Stomach (tissue), 9 donors: Measurements from ENCODE around the gene CCDC102B. TPM values are rescaled to one million over a fixed set of nuclear protein-coding genes. Genes with fewer than 3 reads are reported as not detected.
A peak's percentile ranks its signal among the peaks of the same experiment; 100 is the strongest.

ENCODE experiments used
- DNase-seq, 2 donors: peaks; one replicate each; pipeline versions ENCODE4 v3.0.0 to v3.0.0-alpha.2; 2013 to 2019
- H3K27ac ChIP-seq, 5 donors: fragments of 200-600 bp in 4 of 5; sonication (generic) in 4 of 5; one replicate each; pipeline ENCODE4 v1.5.1; 2013 to 2019; ENCODE audit warnings: mild to moderate bottlenecking in 1 of 5, moderate library complexity in 1 of 5
- H3K27me3 ChIP-seq, 3 donors: fragments of 200-600 bp; sonication (generic); one replicate each; pipeline ENCODE4 v1.5.1; 2017 to 2019; ENCODE audit warnings: mixed run types in 1 of 3
- H3K36me3 ChIP-seq, 4 donors: fragments of 200-600 bp; sonication (generic); 1 replicate in 3 of 4; 2 replicates in 1 of 4; pipeline ENCODE4 v1.5.1; 2016 to 2019
- H3K4me1 ChIP-seq, 4 donors: fragments of 200-600 bp; sonication (generic); one replicate each; pipeline ENCODE4 v1.5.1; 2016 to 2019
- H3K4me3 ChIP-seq, 4 donors: fragments of 200-600 bp; sonication (generic) in 3 of 4; one replicate each; pipeline ENCODE4 v1.5.1; 2016 to 2019; ENCODE audit warnings: mild to moderate bottlenecking in 1 of 4
- H3K9me3 ChIP-seq, 4 donors: fragments of 200-600 bp; sonication (generic); one replicate each; pipeline ENCODE4 v1.5.1; 2016 to 2019
- CTCF ChIP-seq, 7 experiments: fragments of 450-650 bp in 4 of 7; fragments of 200-600 bp in 3 of 7; sonication (generic) in 3 of 7; IDR thresholded peaks; one replicate each; pipeline ENCODE4 v1.5.1; 2016 to 2019; ENCODE audit warnings: antibody characterized with exemption in 7 of 7, control low read depth in 2 of 7, mild to moderate bottlenecking in 1 of 7
- EP300 ChIP-seq: sonication (generic); formaldehyde crosslinking; IDR thresholded peaks from one replicate; pipeline ENCODE4 v1.6.1; 2017; ENCODE audit warnings: antibody characterized with exemption
- POLR2A ChIP-seq, 4 donors: fragments of 450-650 bp; IDR thresholded peaks; one replicate each; pipeline ENCODE4 v1.6.1; 2016; ENCODE audit warnings: antibody characterized with exemption in 4 of 4, control low read depth in 2 of 4, mild to moderate bottlenecking in 1 of 4, moderate library complexity in 1 of 4
- POLR2AphosphoS5 ChIP-seq, 3 donors: sonication (generic); formaldehyde crosslinking; IDR thresholded peaks; one replicate each; pipeline ENCODE4 v1.6.1; 2016; ENCODE audit warnings: antibody characterized with exemption in 3 of 3
- WGBS, 5 donors: extraction: QIAGEN DNeasy Blood & Tissue Kit in 3 of 5; methylation state at CpG; one replicate each; pipeline versions ENCODE4 v1.1.5 to v1.1.7; 2013 to 2018; 5-methylcytosine and 5-hydroxymethylcytosine counted together
- intact Hi-C: fragments of 100-400 bp; cut with DNase I; formaldehyde crosslinking; loops from one replicate; pipeline ENCODE4 v1.15.1; 2023; ENCODE audit warnings: low total_unique reads
- polyA plus RNA-seq, 3 donors: library from polyadenylated mRNA; stranded (reverse); fragments of 200-250 nt; gene quantifications; one replicate each; pipeline ENCODE4 v1.2.3, GENCODE V29; 2013
- total RNA-seq, 5 donors: library from RNA; depleted of rRNA; stranded (reverse); fragments of >200 nt; gene quantifications; one replicate each; pipeline versions ENCODE4 v1.1.0 to v1.2.3, GENCODE V29; 2014 to 2016
- donor health status: healthy with polysubstance abuse.
- donor health status: Bipolar disorder and iron deficiency.
- donor health status: healthy.

The CCDC102B gene
- total and polyA plus RNA-seq, 8 donors: 1.0 to 66.1 (median 15.7) TPM

DNA sequence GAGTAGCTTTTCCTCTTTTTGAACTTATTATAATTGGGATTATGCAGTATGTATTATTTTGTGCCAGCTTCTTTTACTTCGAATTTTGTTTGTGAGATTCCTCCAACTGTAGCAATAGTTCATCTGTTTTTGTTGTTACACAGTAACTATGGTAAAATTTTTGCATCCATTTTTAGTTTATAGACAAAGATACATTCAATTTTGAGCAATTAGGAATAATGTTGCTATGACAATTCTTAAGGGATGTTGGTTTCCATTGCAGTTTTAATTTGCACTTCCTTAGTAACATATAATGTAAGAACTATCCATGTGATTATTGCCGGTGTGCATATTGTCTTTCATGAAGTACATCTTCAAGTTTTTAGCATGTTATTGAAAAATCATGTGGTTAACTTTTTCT, 20.7 kb downstream of the CCDC102B start:
- H3K27me3 ChIP-seq: no peaks in the 10 kb centered on the region
- intact Hi-C loops: no loop called here
- H3K4me1 ChIP-seq: peaks cover 0 to 6% (median 0%) of the 10 kb centered on the region in 4 donors
- no peak for TF ChIP-seq POLR2A (IDR thresholded peaks at IDR 0.05)
- no peak for TF ChIP-seq POLR2AphosphoS5 (IDR thresholded peaks at IDR 0.05)
- TF ChIP-seq CTCF (IDR thresholded peaks at IDR 0.05): no peak
- no peak for TF ChIP-seq EP300
- no peak for DNase-seq
- H3K27ac ChIP-seq: peak overlapping the region in 1 of 5 donors; percentile 23
- WGBS, 5 donors: 26 to 81% (median 46%) methylated on average over 2 of the region's 2 CpGs
- no peaks in the 10 kb centered on the region for H3K36me3 ChIP-seq
- H3K9me3 ChIP-seq: no peaks in the 10 kb centered on the region
- no peak overlapping the region for H3K4me3 ChIP-seq

DNA sequence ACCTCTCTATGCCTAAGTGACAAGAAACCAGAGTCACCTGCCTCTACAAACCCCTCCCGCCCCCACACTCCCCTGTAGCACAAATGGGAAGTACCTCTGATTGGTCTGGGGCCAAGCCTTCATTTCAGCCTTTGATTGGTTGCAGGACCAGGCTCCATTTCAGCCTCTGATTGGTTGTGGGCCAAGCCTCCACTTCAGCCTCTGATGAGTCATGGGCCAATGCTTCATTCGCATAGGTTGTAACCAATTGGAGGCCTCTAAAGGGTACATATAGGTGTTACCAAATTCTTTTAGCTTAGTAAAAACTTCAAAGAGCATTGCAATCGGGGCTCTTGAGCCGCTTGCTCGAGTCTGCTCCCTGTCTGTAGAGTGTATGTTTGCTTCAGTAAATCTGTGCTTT, 25.0 kb downstream of the CCDC102B start:
- peaks cover 0 to 6% (median 0%) of the 10 kb centered on the region in 4 donors for H3K4me1 ChIP-seq
- DNase-seq: no peak
- intact Hi-C loops: no loop called here
- H3K4me3 ChIP-seq: no peak overlapping the region
- no peaks in the 10 kb centered on the region for H3K27me3 ChIP-seq
- H3K9me3 ChIP-seq: no peaks in the 10 kb centered on the region
- H3K27ac ChIP-seq: no peak overlapping the region
- TF ChIP-seq CTCF (IDR thresholded peaks at IDR 0.05): no peak
- TF ChIP-seq EP300: no peak
- TF ChIP-seq POLR2AphosphoS5 (IDR thresholded peaks at IDR 0.05): no peak
- no peak for TF ChIP-seq POLR2A (IDR thresholded peaks at IDR 0.05)
- WGBS, 5 donors: 79 to 86% (median 84%) methylated on average over 5 of the region's 5 CpGs
- H3K36me3 ChIP-seq: no peaks in the 10 kb centered on the region

GRCh38 chr18:68826121-68826520, 28.2 kb downstream of the CCDC102B start:
- H3K9me3 ChIP-seq: no peaks in the 10 kb centered on the region
- H3K4me1 ChIP-seq: no peaks in the 10 kb centered on the region
- no peaks in the 10 kb centered on the region for H3K27me3 ChIP-seq
- no peak overlapping the region for H3K27ac ChIP-seq
- 58 to 69% (median 59%) methylated on average over 3 of the region's 3 CpGs for WGBS, 5 donors
- no peak for DNase-seq
- H3K4me3 ChIP-seq: no peak overlapping the region
- no peak for TF ChIP-seq CTCF (IDR thresholded peaks at IDR 0.05)
- no peak for TF ChIP-seq POLR2AphosphoS5 (IDR thresholded peaks at IDR 0.05)
- no peak for TF ChIP-seq POLR2A (IDR thresholded peaks at IDR 0.05)
- TF ChIP-seq EP300: no peak
- intact Hi-C loops: no loop called here
- no peaks in the 10 kb centered on the region for H3K36me3 ChIP-seq

DNA sequence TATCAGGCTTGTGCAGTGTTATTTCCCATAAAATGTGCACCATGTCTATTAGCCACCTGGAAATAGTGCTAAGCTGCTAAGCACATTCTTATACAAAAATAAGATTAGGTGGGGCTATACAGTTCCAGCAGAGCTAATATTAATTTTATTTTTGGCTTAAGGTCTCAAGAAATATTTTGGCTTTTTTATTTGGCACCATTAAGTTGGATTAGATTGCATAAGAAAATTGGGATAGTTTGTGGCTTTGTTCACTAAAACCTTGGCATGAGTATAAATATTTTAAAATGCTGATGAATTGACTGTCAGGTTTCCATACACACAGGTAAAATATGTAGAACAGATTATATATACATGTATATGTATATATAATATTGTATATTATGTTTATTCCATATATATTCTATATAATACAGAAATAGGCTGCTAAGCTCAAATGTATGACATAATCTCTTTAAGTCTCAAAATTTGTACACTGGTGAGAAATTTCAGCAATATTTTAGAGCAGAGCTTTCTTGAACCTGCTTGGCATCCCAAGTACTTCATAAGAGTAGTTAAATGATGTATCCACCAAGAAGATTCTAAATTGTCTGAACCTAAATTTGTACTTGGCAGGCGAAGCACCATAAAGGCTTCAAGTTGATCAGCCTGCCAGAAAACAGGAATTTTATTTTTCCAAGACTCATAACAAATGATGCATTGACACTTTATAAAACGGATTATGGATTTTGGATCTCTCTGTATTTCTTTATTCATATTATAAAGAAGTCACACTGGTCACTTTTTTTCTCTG, 32.6 kb downstream of the CCDC102B start:
- no peak for TF ChIP-seq CTCF (IDR thresholded peaks at IDR 0.05)
- TF ChIP-seq EP300: no peak
- TF ChIP-seq POLR2AphosphoS5 (IDR thresholded peaks at IDR 0.05): no peak
- TF ChIP-seq POLR2A (IDR thresholded peaks at IDR 0.05): no peak
- intact Hi-C loops: no loop called here
- H3K9me3 ChIP-seq: no peaks in the 10 kb centered on the region
- H3K27ac ChIP-seq: no peak overlapping the region
- no peak for DNase-seq
- 59 to 74% (median 61%) methylated on average over 2 of the region's 2 CpGs for WGBS, 5 donors
- no peaks in the 10 kb centered on the region for H3K36me3 ChIP-seq
- H3K27me3 ChIP-seq: no peaks in the 10 kb centered on the region
- H3K4me3 ChIP-seq: no peak overlapping the region
- no peaks in the 10 kb centered on the region for H3K4me1 ChIP-seq
